HL-60/S4 (cell line): Measurements from ENCODE around the gene PLD1.

Experiments
- in situ Hi-C: fragments of 300-500 bp; cut with MboI; formaldehyde crosslinking; loops from 2 replicates; pipeline ENCODE4 v1.14.3; 2022; ENCODE audit warnings: low sequenced_read_pairs

The PLD1 gene

GRCh38 chr3:171678971-171679492 lies 131.3 kb downstream of the PLD1 start:
- in situ Hi-C loops: no loop called here

DNA sequence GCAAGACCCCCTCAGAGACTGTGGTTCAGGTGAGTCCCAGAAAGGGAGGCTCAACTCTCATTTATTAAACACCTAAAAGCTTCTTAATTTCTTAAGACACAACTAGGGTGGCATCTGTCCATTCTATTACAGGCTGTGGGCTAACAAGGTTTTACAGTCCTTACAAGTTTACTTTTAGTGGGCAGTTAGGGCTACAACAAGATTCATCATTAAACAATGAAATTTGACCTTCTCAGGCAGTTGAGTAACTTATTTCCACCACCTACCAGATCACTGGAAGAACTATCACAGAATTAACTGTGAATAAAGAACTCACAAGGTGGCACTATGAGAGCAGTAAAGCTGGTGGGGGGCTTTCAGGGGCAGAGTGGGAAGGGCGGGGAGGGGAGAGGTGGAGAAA lies 132.6 kb downstream of the PLD1 start:
- in situ Hi-C loops: no loop called here

DNA sequence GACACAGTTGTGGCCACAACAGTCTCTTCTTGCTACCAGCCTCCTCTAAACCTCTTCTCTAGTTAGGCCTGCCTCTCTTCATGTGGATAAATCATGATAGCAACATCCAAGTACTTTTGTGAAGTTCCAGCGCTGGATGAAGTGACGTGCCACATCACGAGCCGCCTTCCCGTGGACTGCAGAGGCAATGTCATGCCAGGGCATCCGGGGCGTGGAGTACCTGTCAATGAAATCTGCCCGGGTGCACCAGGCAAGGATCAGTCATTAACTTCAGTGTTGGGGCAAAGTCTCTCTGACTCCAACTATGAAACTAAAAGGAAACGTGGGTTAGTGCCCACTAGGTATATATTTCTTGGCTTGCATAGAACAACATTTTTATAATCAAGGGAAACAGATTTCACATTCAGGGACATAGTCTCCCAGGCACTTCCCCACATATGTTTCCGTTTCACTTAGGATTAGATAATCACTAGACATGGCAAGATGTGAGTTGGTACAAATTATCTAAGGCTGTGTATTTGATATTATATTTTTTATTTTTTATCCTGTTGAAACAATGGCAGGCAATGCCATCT lies 133.6 kb downstream of the PLD1 start:
- in situ Hi-C loops: no loop called here

GRCh38 chr3:171673951-171674350 lies 136.3 kb downstream of the PLD1 start:
- in situ Hi-C loops: no loop called here

GRCh38 chr3:171672538-171672937 lies 137.7 kb downstream of the PLD1 start:
- in situ Hi-C loops: no loop called here

DNA sequence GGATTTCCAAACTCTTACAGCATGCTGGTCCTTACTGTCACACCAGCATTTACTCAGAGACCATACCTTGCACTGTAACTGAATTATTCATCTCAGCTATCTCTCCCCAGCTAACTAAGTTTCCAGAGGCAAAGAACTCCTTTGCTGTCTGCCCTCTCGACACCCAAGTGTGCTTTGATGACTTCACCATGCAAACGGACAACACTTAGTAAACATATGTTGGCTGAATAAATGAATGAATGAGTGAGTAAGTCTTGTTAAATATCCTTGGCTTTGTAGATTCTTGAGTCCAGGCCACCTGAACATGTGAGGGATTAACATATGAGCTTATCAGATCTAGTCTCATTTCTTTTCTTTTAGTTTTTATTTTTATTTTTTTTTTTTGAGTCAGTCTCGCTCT lies 138.2 kb downstream of the PLD1 start:
- in situ Hi-C loops: no loop called here

GRCh38 chr3:171671709-171672108 lies 138.6 kb downstream of the PLD1 start:
- in situ Hi-C loops: no loop called here

GRCh38 chr3:171666516-171666915 lies 143.8 kb downstream of the PLD1 start:
- in situ Hi-C loops: no loop called here

GRCh38 chr3:171663805-171664204 lies 146.5 kb downstream of the PLD1 start:
- in situ Hi-C loops: no loop called here

DNA sequence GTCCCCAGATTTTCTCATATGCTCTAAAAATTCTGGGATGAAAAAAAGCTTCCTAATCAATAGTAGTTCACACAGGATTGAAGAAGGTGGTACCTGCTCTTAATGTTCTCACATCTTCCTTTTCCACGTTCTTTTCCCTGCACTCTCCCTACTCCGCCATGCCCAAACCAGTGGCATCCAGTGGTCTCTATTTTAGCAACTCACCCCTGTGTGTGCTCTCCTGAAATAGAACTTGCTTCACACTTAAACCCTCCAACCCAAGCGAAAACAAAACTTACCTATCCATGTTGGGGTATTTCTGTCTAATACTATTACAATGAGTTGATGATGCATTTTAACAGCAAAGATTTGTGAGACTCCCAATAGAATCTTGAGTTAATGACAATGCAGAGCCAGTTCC lies 148.8 kb downstream of the PLD1 start:
- in situ Hi-C loops: no loop called here

DNA sequence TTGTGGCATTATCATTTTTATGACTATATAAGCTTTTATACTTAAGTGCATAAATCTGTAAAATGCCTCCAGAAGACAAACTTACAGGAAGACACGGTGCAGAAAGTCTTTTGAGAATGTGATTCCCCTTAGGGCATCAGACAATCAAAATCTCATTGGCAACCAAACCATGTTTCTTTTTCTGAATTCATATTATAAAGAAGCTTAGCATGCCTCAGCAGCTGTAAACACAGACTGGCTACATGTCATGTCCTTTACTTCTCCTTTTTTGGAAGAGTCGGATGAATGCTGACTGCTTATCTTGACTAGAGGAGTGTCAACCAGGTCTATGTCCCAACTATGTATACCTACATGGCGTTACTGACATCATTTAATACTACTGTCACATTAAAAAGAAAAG lies 150.1 kb downstream of the PLD1 start:
- in situ Hi-C loops: no loop called here

DNA sequence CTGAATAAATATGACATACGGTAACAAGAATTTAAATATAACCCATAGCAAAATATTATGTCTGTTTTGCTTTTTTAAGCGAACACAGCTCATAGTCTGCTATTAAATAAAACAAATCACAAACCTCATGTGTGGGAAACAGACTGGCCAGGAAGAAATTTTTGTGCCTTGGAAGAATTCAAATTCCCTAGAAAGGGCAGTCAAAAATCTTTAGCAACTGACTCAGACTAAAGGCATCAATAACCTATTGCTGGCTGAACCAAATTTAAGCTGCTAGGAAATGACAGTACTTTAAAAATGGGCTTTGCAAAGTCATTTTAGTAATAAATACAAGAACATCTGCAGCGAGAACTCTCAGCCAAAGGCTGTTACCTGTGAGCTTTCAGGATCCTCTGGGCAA lies 151.4 kb downstream of the PLD1 start:
- in situ Hi-C loops: no loop called here

GRCh38 chr3:171654809-171655208 lies 155.5 kb downstream of the PLD1 start:
- in situ Hi-C loops: no loop called here

- in situ Hi-C loops: no loop called here
Measured at GRCh38 chr3:171654326-171654725, 156.0 kb downstream of the PLD1 start.

DNA sequence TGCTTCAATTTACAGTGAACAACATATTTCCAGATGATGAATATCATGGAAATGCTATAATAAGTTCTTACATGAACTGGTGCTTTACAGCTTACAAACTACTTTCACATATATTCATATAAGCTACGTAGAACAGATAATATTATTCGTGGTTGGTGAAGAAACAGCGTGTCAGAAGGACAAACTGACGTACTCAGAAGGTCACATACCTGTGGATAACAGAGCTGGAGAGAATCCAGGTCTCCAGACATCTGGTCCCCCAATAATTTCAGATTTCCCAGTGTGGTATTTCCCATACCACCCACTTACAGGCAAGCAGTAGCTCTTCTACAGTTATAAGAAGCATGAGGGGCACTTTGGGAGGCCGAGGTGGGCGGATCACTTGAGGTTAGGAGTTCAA lies 156.6 kb downstream of the PLD1 start:
- in situ Hi-C loops: no loop called here

DNA sequence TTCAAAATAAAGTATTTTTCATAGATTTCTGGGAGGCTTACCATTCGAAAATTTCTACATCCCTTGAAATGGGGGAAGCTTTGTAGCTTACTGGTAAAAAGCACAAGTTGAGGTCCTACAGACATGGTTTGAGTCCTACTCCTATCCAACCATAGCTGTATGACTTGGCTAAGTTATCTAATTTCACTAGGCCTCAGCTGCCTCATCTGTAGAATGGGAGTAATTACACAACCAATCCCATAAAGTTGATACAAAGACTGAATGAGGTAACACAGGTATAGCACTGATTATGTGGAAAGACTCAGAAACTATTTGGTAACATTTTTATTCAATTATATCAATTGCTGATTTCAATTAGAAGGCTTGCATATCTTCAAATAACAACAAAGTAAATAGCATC lies 157.4 kb downstream of the PLD1 start:
- in situ Hi-C loops: no loop called here

GRCh38 chr3:171649911-171650592 lies 160.2 kb downstream of the PLD1 start:
- in situ Hi-C loops: no loop called here

DNA sequence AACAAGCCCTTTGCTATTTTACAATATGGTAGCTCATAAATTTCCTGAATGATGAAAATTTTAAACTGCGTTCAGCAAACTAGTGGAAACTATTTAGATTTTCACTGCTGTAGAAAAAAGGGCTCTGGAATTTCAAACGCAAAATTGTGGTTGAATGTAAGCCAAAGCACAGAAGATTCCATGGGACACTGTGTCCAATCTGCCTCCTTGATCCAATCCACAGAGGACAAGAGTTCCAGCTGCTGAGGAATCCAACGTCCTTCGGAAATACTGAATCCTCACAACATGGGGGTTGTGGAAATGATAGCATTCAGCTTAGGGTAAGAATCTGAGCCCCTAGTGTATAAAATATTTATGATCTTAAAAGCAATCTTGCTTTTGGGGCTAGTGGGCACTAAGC lies 161.0 kb downstream of the PLD1 start:
- in situ Hi-C loops: no loop called here

GRCh38 chr3:171648069-171648468 lies 162.2 kb downstream of the PLD1 start:
- in situ Hi-C loops: no loop called here

DNA sequence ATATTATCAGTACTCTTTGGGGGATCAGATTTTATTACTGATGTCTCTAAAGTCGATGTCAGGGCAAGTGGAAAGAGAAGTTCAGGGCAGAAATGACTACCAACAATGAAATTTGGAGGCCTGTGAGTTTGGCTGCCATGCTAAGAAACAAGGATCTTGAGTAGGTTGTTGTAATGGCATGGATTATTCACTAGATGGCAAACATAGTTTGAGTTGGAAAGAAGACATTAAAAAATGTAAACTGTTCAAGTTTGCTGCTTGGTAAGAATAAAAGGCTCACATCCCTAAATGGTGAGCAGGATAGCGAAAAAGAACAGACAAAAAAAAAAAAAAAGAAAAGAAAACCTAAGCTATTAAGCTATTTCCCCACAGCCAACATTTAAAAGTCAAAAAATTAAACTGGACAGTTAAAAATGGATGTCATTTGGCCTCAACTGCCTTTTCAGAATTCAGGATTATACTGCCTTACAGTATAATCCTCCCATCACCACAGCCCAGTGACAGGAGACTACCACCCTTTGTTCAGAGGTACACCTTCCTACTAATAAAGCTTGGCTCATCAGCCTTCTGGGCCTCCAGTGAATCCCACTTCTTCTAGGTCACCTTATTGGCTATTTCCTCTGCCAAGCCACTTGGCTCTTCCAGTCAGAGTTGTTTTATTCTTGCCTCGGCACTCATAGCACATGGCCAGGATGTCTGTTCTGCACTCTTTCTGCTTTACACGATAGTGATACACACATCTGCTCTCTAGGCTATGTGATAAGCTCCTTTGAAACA lies 163.7 kb downstream of the PLD1 start:
- in situ Hi-C loops: no loop called here

- in situ Hi-C loops: no loop called here
Measured at GRCh38 chr3:171644681-171645080, 165.6 kb downstream of the PLD1 start.

DNA sequence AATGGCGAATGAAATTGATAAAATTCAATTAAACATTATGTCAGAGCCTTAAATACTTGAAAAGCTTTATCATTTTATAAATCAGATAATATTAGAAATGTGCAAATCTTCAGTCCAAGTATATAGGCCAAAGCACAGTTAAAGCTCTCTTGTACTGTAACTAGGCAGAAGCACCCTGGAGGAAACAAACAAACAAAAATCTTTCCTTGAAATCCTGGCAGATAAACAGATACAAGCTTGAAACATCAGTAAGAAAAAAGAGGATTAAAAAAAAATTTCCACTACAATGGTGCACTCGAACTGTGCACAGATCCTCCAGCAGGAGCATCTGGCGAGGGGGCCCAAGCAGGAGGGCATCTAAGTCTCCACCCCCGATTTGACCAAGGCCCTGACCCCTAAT lies 166.6 kb downstream of the PLD1 start:
- in situ Hi-C loops: no loop called here
